Transverse colon (tissue), 4 donors: ENCODE measurements around the gene WWOX.

Source experiments
- CTCF ChIP-seq, 5 experiments: fragments of 200-600 bp in 3 of 5; fragments of 450-650 bp in 2 of 5; sonication (generic) in 3 of 5; IDR thresholded peaks; 1 replicate in 2 of 5; 2 replicates in 3 of 5; pipeline ENCODE4 v1.5.1; 2016 to 2017; ENCODE audit warnings: antibody characterized with exemption in 5 of 5, inconsistent platforms in 3 of 5, mild to moderate bottlenecking in 2 of 5, moderate library complexity in 1 of 5
- EP300 ChIP-seq: sonication (generic); formaldehyde crosslinking; IDR thresholded peaks from one replicate; pipeline ENCODE4 v1.6.1; 2017; ENCODE audit warnings: antibody characterized with exemption, low read depth
- POLR2A ChIP-seq: fragments of 450-650 bp; IDR thresholded peaks from one replicate; pipeline ENCODE4 v1.6.1; 2016; ENCODE audit warnings: antibody characterized with exemption, mild to moderate bottlenecking, moderate library complexity
- POLR2AphosphoS5 ChIP-seq, 3 donors: sonication (generic); formaldehyde crosslinking; IDR thresholded peaks; one replicate each; pipeline ENCODE4 v1.6.1; 2016; ENCODE audit warnings: antibody characterized with exemption in 3 of 3

- TF ChIP-seq CTCF (IDR thresholded peaks at IDR 0.05): no peak
- TF ChIP-seq POLR2A: no peak
- TF ChIP-seq POLR2AphosphoS5 (IDR thresholded peaks at IDR 0.05): no peak
- TF ChIP-seq EP300: no peak
These were observed 190.4 kb downstream of the WWOX start for GRCh38 chr16:78289844-78290277.
